Stomach (tissue), 9 donors: ENCODE measurements around the gene TJP1. TPM values are rescaled to one million over a fixed set of nuclear protein-coding genes. Genes with fewer than 3 reads are reported as not detected.

Experiments
- DNase-seq, 2 donors: peaks; one replicate each; pipeline versions ENCODE4 v3.0.0 to v3.0.0-alpha.2; 2013 to 2019
- H3K27ac ChIP-seq, 5 donors: fragments of 200-600 bp in 4 of 5; sonication (generic) in 4 of 5; one replicate each; pipeline ENCODE4 v1.5.1; 2013 to 2019; ENCODE audit warnings: mild to moderate bottlenecking in 1 of 5, moderate library complexity in 1 of 5
- H3K27me3 ChIP-seq, 3 donors: fragments of 200-600 bp; sonication (generic); one replicate each; pipeline ENCODE4 v1.5.1; 2017 to 2019; ENCODE audit warnings: mixed run types in 1 of 3
- H3K36me3 ChIP-seq, 4 donors: fragments of 200-600 bp; sonication (generic); 1 replicate in 3 of 4; 2 replicates in 1 of 4; pipeline ENCODE4 v1.5.1; 2016 to 2019
- H3K4me1 ChIP-seq, 4 donors: fragments of 200-600 bp; sonication (generic); one replicate each; pipeline ENCODE4 v1.5.1; 2016 to 2019
- H3K4me3 ChIP-seq, 4 donors: fragments of 200-600 bp; sonication (generic) in 3 of 4; one replicate each; pipeline ENCODE4 v1.5.1; 2016 to 2019; ENCODE audit warnings: mild to moderate bottlenecking in 1 of 4
- H3K9me3 ChIP-seq, 4 donors: fragments of 200-600 bp; sonication (generic); one replicate each; pipeline ENCODE4 v1.5.1; 2016 to 2019
- EP300 ChIP-seq: sonication (generic); formaldehyde crosslinking; IDR thresholded peaks from one replicate; pipeline ENCODE4 v1.6.1; 2017; ENCODE audit warnings: antibody characterized with exemption
- POLR2A ChIP-seq, 4 donors: fragments of 450-650 bp; IDR thresholded peaks; one replicate each; pipeline ENCODE4 v1.6.1; 2016; ENCODE audit warnings: antibody characterized with exemption in 4 of 4, control low read depth in 2 of 4, mild to moderate bottlenecking in 1 of 4, moderate library complexity in 1 of 4
- POLR2AphosphoS5 ChIP-seq, 3 donors: sonication (generic); formaldehyde crosslinking; IDR thresholded peaks; one replicate each; pipeline ENCODE4 v1.6.1; 2016; ENCODE audit warnings: antibody characterized with exemption in 3 of 3
- WGBS, 5 donors: extraction: QIAGEN DNeasy Blood & Tissue Kit in 3 of 5; methylation state at CpG; one replicate each; pipeline versions ENCODE4 v1.1.5 to v1.1.7; 2013 to 2018; 5-methylcytosine and 5-hydroxymethylcytosine counted together
- intact Hi-C: fragments of 100-400 bp; cut with DNase I; formaldehyde crosslinking; loops from one replicate; pipeline ENCODE4 v1.15.1; 2023; ENCODE audit warnings: low total_unique reads
- polyA plus RNA-seq, 3 donors: library from polyadenylated mRNA; stranded (reverse); fragments of 200-250 nt; gene quantifications; one replicate each; pipeline ENCODE4 v1.2.3, GENCODE V29; 2013
- total RNA-seq, 5 donors: library from RNA; depleted of rRNA; stranded (reverse); fragments of >200 nt; gene quantifications; one replicate each; pipeline versions ENCODE4 v1.1.0 to v1.2.3, GENCODE V29; 2014 to 2016
- TF ChIP-seq, protein P1 (sequence below), 7 experiments: fragments of 450-650 bp in 4 of 7; fragments of 200-600 bp in 3 of 7; sonication (generic) in 3 of 7; IDR thresholded peaks; one replicate each; pipeline ENCODE4 v1.5.1; 2016 to 2019; ENCODE audit warnings: antibody characterized with exemption in 7 of 7, control low read depth in 2 of 7, mild to moderate bottlenecking in 1 of 7
- donor health status: healthy with polysubstance abuse.
- donor health status: Bipolar disorder and iron deficiency.
- donor health status: healthy.

TJP1 gene
- total and polyA plus RNA-seq, 8 donors: 12.3 to 167 (median 70.7) TPM

- no peak overlapping the region for H3K27ac ChIP-seq
- DNase-seq: no peak
- no peaks in the 10 kb centered on the region for H3K4me1 ChIP-seq
- H3K27me3 ChIP-seq: no peaks in the 10 kb centered on the region
- whole genome bisulfite sequencing, 5 donors: 52 to 76% (median 66%) methylated on average over 6 of the region's 6 CpGs
- TF ChIP-seq, protein P1, sequence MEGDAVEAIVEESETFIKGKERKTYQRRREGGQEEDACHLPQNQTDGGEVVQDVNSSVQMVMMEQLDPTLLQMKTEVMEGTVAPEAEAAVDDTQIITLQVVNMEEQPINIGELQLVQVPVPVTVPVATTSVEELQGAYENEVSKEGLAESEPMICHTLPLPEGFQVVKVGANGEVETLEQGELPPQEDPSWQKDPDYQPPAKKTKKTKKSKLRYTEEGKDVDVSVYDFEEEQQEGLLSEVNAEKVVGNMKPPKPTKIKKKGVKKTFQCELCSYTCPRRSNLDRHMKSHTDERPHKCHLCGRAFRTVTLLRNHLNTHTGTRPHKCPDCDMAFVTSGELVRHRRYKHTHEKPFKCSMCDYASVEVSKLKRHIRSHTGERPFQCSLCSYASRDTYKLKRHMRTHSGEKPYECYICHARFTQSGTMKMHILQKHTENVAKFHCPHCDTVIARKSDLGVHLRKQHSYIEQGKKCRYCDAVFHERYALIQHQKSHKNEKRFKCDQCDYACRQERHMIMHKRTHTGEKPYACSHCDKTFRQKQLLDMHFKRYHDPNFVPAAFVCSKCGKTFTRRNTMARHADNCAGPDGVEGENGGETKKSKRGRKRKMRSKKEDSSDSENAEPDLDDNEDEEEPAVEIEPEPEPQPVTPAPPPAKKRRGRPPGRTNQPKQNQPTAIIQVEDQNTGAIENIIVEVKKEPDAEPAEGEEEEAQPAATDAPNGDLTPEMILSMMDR (IDR thresholded peaks at IDR 0.05): no peak
- TF ChIP-seq EP300 (no peak), POLR2A (IDR thresholded peaks at IDR 0.05) (no peak), POLR2AphosphoS5 (IDR thresholded peaks at IDR 0.05) (no peak)
- no peaks in the 10 kb centered on the region for H3K9me3 ChIP-seq
- intact Hi-C loops: no loop called here
- H3K36me3 ChIP-seq: peaks cover 67 to 100% (median 99%) of the 10 kb centered on the region in 4 donors
- H3K4me3 ChIP-seq: no peak overlapping the region
Measured at GRCh38 chr15:29704950-29705597, 117.2 kb downstream of the TJP1 start.

DNA sequence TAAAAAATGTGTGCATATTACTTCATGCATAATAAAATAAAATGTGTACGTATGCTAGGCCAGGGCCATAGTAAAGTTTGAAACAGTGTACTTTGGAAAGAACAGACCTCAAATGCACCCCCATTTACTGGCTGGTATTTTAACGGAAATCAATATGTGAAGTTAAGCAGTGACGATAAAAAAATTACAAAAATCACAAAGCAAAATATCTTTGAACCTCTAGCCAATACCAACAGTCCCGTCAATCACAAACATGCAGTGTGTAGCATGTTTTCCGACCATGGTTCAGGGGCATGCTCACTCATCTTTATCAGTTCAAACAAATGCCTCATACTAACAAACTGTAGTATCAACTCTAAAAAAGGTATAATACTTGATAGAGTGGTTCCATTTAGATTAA lies 121.1 kb downstream of the TJP1 start:
- intact Hi-C loops: no loop called here
- Histone ChIP-seq H3K4me1 (no peaks in the 10 kb centered on the region), H3K27ac (no peak overlapping the region), H3K27me3 (no peaks in the 10 kb centered on the region), H3K9me3 (no peaks in the 10 kb centered on the region), H3K4me3 (no peak overlapping the region), H3K36me3 (peaks cover 46 to 75% (median 69%) of the 10 kb centered on the region in 4 donors)
- TF ChIP-seq EP300: no peak
- TF ChIP-seq, protein P1 (IDR thresholded peaks at IDR 0.05): no peak
- no peak for TF ChIP-seq POLR2AphosphoS5 (IDR thresholded peaks at IDR 0.05)
- no peak for TF ChIP-seq POLR2A (IDR thresholded peaks at IDR 0.05)
- 47 to 71% (median 70%) methylated on average over 5 of the region's 5 CpGs for WGBS, 5 donors
- no peak for DNase-seq

GRCh38 chr15:29700296-29700695 lies 122.0 kb downstream of the TJP1 start:
- H3K27ac ChIP-seq: no peak overlapping the region
- H3K4me3 ChIP-seq: no peak overlapping the region
- no peak for DNase-seq
- WGBS, 5 donors: 44 to 53% (median 48%) methylated on average over 3 of the region's 3 CpGs
- H3K36me3 ChIP-seq: peaks cover 43 to 67% (median 60%) of the 10 kb centered on the region in 4 donors
- no peaks in the 10 kb centered on the region for H3K27me3 ChIP-seq
- no peaks in the 10 kb centered on the region for H3K9me3 ChIP-seq
- no peaks in the 10 kb centered on the region for H3K4me1 ChIP-seq
- TF ChIP-seq POLR2AphosphoS5 (IDR thresholded peaks at IDR 0.05) (no peak), POLR2A (IDR thresholded peaks at IDR 0.05) (no peak), EP300 (no peak)
- TF ChIP-seq, protein P1 (IDR thresholded peaks at IDR 0.05): no peak
- intact Hi-C loops: no loop called here

DNA sequence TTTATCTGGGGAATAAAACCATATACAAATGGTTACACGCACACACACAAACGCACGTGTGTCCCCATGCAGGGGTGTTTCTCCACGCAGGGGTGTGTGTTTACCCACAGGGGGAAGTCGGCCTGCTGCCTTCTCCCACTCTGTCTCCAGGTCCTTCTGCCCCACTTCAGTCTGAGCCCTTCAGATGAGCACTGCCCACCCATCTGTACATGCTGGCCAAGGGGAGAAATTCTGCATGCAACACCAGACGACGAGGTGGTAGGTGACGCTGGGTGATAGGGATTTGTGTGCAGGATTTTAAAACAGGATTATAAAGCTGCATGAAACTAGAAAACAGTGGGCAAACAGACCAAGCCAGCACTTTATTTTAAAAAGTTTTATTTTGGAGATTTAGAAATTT lies 122.5 kb downstream of the TJP1 start:
- no peaks in the 10 kb centered on the region for H3K9me3 ChIP-seq
- no peak for DNase-seq
- WGBS, 5 donors: 71 to 81% (median 81%) methylated on average over 8 of the region's 8 CpGs
- H3K4me1 ChIP-seq: no peaks in the 10 kb centered on the region
- H3K27me3 ChIP-seq: no peaks in the 10 kb centered on the region
- TF ChIP-seq POLR2AphosphoS5 (IDR thresholded peaks at IDR 0.05): no peak
- TF ChIP-seq, protein P1 (IDR thresholded peaks at IDR 0.05): no peak
- TF ChIP-seq EP300: no peak
- no peak for TF ChIP-seq POLR2A (IDR thresholded peaks at IDR 0.05)
- H3K4me3 ChIP-seq: no peak overlapping the region
- H3K36me3 ChIP-seq: peaks cover 38 to 62% (median 55%) of the 10 kb centered on the region in 4 donors
- H3K27ac ChIP-seq: no peak overlapping the region
- intact Hi-C loops: no loop called here
